GM15510 (cell line): ENCODE data around the gene SLC25A40.

Experiments used
- POLR2A ChIP-seq: IDR thresholded peaks from 3 replicates; pipeline ENCODE4 v1.6.1; 2011; ENCODE audit warnings: borderline replicate concordance; ENCODE audit not compliant: insufficient read length; ENCODE audit errors: extremely low read depth

Gene SLC25A40

GRCh38 chr7:87874066-87874465, 2.1 kb downstream of the SLC25A40 start:
- no peak for TF ChIP-seq POLR2A

GRCh38 chr7:87872346-87872745, 3.8 kb downstream of the SLC25A40 start:
- no peak for TF ChIP-seq POLR2A

DNA sequence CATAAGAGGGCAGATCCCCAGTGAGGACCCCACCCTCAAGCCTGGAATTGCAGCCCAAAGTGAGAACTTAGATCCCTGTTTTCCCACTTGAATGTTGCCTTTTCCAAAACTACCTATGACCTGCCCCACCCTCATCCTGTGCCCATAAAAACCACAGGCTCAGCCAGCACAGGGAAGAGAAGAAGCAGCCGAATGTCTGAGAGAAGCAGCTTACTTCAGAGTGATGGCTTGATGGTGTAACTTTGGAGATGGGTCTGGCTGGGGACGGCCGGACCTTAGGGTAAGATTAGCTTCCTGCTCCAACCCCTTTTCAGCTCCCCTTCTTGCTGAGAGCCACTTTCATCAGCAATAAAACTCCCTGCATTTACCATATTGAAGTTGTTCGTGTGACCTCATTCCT, 5.7 kb downstream of the SLC25A40 start:
- TF ChIP-seq POLR2A: no peak

DNA sequence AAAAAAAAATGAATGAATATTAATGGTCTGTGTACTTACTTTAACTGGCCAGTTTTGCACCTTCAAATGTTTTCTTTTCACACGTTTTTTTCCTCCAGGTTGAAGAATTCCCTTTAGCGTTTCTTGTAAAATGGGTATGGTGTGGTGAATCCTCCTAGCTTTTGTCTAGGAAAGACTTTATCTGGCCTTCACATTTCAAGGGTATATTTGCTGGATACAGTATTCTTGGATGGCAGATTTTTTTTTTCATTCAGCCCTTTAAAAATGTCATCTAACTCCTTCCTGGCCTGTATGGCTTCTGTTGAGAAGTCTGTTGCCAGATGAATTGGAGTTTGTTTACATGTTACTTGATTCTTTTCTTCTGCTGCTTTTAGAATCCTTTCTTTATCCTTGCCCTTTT, 10.1 kb downstream of the SLC25A40 start:
- TF ChIP-seq POLR2A: no peak

DNA sequence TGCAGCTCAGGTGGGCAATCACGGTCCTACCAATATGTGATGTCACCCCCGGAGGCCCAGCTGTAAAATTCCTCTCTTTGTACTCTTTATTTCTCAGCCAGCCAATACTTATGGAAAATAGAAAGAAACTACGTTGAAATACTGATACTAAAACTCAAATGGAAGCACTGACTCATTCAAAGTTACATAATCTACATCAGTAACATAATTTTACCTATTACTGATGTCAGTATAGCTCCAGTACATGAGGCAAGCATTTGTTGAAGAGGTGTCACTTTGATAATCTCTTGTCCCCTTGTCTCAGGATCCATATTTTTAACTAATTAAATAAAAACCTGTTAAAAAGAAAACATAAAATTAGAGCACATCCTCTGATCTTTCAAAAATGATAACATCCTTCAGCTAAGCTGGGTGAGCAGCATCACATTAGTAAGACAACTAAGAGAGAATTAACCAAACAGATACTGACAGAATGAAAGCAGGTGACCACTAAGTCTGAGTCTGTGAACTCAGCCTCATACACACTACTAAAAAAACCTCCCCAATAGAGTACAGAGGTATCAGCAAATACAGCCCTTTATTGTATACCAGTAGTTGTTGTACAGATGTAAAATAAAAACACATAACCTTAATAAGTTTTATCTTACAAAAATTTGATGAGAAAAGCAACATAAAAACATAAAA, 17.6 kb downstream of the SLC25A40 start:
- TF ChIP-seq POLR2A: no peak

DNA sequence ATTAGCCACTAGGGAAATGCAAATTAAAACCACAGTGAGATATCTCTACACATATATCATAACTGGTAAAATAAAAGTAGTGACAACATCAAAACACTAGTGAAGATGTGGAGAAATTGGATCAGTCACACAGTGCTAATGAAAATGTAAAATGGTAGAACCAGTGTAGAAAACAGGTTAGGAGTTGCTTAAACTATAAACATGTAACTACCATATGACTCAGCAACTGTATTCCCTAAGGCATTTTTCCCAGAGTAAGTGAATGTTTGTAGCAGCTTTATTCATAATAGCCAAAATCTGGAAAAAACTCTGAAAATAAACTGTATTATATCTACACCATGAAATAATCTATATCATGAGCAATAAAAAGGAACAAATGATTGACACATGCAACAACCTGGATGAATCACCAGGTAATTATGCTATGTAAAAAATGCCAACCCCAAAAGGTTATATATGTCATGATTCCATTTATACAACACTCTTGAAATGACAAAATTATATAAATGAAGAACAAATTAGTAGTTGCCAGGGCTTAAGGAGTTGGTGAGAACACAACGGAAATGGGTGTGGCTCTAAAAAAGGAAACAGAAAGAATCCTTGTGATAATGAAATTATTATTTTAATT, 22.8 kb downstream of the SLC25A40 start:
- no peak for TF ChIP-seq POLR2A

GRCh38 chr7:87852306-87852705, 23.9 kb downstream of the SLC25A40 start:
- no peak for TF ChIP-seq POLR2A

GRCh38 chr7:87850836-87851593, 25.1 kb downstream of the SLC25A40 start:
- TF ChIP-seq POLR2A: no peak

DNA sequence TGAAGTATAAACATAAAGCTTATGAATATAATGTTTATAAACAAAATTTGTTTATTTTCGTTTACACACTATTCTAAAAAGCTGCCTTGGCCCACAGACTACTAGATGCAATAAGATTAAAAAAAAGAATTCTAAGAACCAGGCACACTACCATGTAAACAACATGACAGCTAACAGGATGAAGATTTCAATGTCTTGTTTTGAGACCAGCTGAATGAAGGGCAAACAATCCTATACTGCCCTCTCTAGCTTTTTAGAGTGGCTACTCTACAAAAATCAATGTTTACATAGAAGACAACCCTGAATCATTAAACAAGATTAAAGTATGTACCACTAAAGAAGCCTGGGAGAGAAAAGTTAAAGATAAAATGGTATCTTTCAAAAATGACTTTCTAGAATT, 38.6 kb downstream of the SLC25A40 start:
- no peak for TF ChIP-seq POLR2A

DNA sequence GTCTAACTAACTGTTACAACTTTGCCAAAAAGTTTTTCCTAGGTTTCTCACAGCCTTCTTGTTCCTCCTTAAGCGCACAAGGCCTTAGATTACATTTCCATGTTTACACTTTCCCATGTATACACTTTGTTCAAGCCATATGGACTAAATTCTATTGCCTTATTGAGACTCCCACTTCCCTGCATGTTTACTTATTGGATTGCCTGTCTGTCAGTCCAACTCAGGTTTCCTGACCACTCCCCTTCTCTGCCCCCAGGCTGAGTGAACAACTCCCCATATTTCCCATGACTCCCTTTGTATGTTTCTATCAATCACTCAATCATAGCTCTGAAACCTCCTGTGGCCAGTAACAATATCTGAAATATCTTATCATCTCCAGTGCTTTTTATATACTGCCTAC, 43.0 kb downstream of the SLC25A40 start:
- no peak for TF ChIP-seq POLR2A

- TF ChIP-seq POLR2A: no peak
These were observed 45.1 kb downstream of the SLC25A40 start for GRCh38 chr7:87831097-87831496.

DNA sequence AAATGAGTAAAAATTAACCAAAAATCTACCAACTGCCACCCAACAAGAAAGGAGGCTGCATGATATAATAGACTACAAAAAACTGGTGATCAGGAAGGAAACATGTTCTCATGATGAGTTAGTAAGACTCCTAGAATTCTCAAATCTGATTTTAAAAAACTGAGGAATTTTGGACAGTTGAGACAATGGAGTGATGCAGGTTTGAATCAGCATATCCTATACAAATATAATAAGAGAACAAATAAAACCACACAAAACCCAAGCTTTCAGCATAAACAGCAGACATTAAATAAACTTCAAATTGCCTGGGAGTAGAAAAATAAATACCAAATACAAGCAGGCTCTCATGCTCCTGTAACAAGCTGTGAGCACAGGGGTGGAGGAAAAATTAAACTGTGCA, 57.8 kb downstream of the SLC25A40 start:
- no peak for TF ChIP-seq POLR2A

GRCh38 chr7:87816389-87816788, 59.8 kb downstream of the SLC25A40 start:
- no peak for TF ChIP-seq POLR2A

DNA sequence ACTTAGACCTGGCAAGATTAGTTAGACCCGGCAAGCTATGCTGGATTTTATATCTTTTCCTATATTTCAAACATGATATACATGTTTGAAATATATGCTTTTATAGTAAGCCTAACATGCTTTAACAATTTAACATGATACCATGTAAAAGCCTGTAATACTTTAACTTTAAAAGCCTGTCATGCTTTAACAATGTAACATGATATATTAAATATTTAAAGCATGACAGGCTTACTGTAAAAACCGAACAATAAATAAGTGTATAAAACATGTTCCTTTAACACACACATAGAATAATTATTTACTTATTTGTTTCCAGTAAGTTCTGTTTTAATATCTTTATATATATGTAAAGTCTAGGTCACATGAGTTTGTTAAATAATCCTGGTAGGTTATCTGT, 65.4 kb downstream of the SLC25A40 start:
- TF ChIP-seq POLR2A: no peak

DNA sequence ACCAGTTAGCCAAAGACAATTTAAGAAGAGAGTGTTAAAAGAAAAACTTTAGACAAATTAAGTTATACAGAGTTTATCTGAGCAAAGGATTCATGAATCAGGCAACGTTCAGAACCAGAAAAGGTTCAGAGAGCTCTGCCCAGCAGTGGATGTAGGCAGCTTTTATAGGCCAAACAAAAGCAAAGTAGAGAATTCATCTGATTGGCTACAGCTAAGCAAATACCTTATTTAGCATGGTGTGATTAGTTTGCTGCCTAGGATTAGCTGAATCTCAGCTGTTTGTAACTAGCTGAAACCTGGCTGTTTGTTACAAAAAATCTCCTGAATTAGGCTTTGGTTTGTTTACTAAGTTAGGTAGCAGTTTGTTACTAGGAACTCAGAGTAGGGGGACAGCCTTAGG, 66.0 kb downstream of the SLC25A40 start:
- TF ChIP-seq POLR2A: no peak

- TF ChIP-seq POLR2A: no peak
These were observed 70.0 kb downstream of the SLC25A40 start for GRCh38 chr7:87806150-87806549.
